OCI-LY7 (cell line): ENCODE data around the gene SF3B5. TPM values are rescaled to one million over a fixed set of nuclear protein-coding genes. Genes with fewer than 3 reads are reported as not detected.

ENCODE experiments used
- Bru-seq: library from RNA; stranded (reverse); fragments of 400-500 nt; gene quantifications from one replicate; lab custom pipeline; 2021; lab: Mats Ljungman, UMichigan
- BruChase-seq, 2 experiments: library from RNA; stranded (reverse); fragments of 400-500 nt; gene quantifications; one replicate each; lab custom pipeline; 2021; lab: Mats Ljungman, UMichigan
- BruUV-seq: library from RNA; stranded (reverse); fragments of 400-500 nt; replicated peaks from 2 replicates; lab custom pipeline; 2021; lab: Mats Ljungman, UMichigan
- CTCF ChIA-PET: fragments of 300-600 bp; sonication (Branson Sonifier 250); formaldehyde crosslinking; loops from one replicate; lab custom pipeline; 2022; ENCODE audit warnings: antibody characterized with exemption; ENCODE audit not compliant: unreplicated experiment; lab: Charles Lee
- POLR2A ChIA-PET: fragments of 300-600 bp; sonication (Branson Sonifier 250); formaldehyde crosslinking; loops from one replicate; lab custom pipeline; 2022; ENCODE audit warnings: antibody characterized with exemption; lab: Charles Lee
- DNase-seq: peaks from one replicate; pipeline ENCODE4 v3.0.0-alpha.2; 2015; ENCODE audit warnings: low spot score
- H2AFZ ChIP-seq: fragments of 200-600 bp; sonication (generic), shearing (Covaris generic); 2 replicates; pipeline ENCODE4 v1.6.1; 2014; ENCODE audit warnings: mild to moderate bottlenecking, antibody characterized with exemption, low read length, moderate library complexity
- H3K27ac ChIP-seq: fragments of 200-600 bp; sonication (generic); 2 replicates; pipeline ENCODE4 v1.5.1; 2014; ENCODE audit warnings: mixed run types, low read depth, mild to moderate bottlenecking, moderate library complexity, low read length, inconsistent platforms; ENCODE audit not compliant: poor library complexity, severe bottlenecking
- H3K36me3 ChIP-seq: fragments of 200-600 bp; sonication (generic); 2 replicates; pipeline ENCODE4 v1.6.1; 2014; ENCODE audit warnings: mild to moderate bottlenecking, antibody characterized with exemption, low read length, moderate library complexity, mixed read lengths; ENCODE audit not compliant: insufficient read depth
- H3K4me1 ChIP-seq: fragments of 200-600 bp; sonication (generic); 2 replicates; pipeline ENCODE4 v1.5.1; 2014; ENCODE audit warnings: mild to moderate bottlenecking, low read length; ENCODE audit not compliant: insufficient read depth, poor library complexity, severe bottlenecking
- H3K4me2 ChIP-seq: fragments of 200-600 bp; sonication (generic); 2 replicates; pipeline ENCODE4 v1.6.1; 2014; ENCODE audit warnings: mild to moderate bottlenecking, low read length
- H3K4me3 ChIP-seq: fragments of 200-600 bp; sonication (generic); 2 replicates; pipeline ENCODE4 v1.5.1; 2014; ENCODE audit warnings: mild to moderate bottlenecking, low read depth, low read length; ENCODE audit not compliant: poor library complexity, severe bottlenecking
- H3K79me2 ChIP-seq: fragments of 200-600 bp; sonication (generic); 2 replicates; pipeline ENCODE4 v1.6.1; 2016; ENCODE audit warnings: low read depth, mild to moderate bottlenecking, low read length, moderate library complexity, mixed read lengths; ENCODE audit not compliant: insufficient read depth
- H3K9me2 ChIP-seq: fragments of 200-600 bp; sonication (generic); 2 replicates; pipeline ENCODE4 v1.6.1; 2016; ENCODE audit warnings: mild to moderate bottlenecking, low read length, mixed read lengths; ENCODE audit not compliant: insufficient read depth
- H3K9me3 ChIP-seq: fragments of 200-600 bp; sonication (generic); 2 replicates; pipeline ENCODE4 v1.6.1; 2014; ENCODE audit warnings: mild to moderate bottlenecking, mixed run types, low read length, mixed read lengths
- H4K20me1 ChIP-seq: fragments of 200-600 bp; sonication (generic); 2 replicates; pipeline ENCODE4 v1.6.1; 2014; ENCODE audit warnings: mild to moderate bottlenecking, antibody characterized with exemption, low read length, moderate library complexity, mixed read lengths; ENCODE audit not compliant: insufficient read depth
- CTCF ChIP-seq: fragments of 200-600 bp; sonication (generic); conservative IDR thresholded peaks from 2 replicates; pipeline ENCODE4 v1.5.1; 2014; ENCODE audit warnings: mild to moderate bottlenecking, antibody characterized with exemption, low read length, moderate library complexity, mixed read lengths
- EZH2phosphoT487 ChIP-seq: fragments of 200-600 bp; sonication (generic); IDR thresholded peaks from 2 replicates; pipeline ENCODE4 v1.6.1; 2018; ENCODE audit warnings: low read depth, borderline replicate concordance, mild to moderate bottlenecking, mixed run types, antibody characterized with exemption, low read length, moderate library complexity, mixed read lengths
- intact Hi-C: fragments of 100-400 bp; cut with micrococcal nuclease; formaldehyde crosslinking; loops from one replicate; pipeline ENCODE4 v1.10.0; 2022; ENCODE audit not compliant: unreplicated experiment
- long read RNA-seq: library from polyadenylated mRNA; stranded (forward); transcript quantifications from one replicate; pipeline ENCODE4 v2.0.0, GENCODE V29; 2022
- total RNA-seq, 2 experiments: library from RNA; depleted of rRNA in 1 of 2; stranded (reverse); fragments of >200 nt in 1 of 2; shearing (Covaris generic) in 1 of 2; gene quantifications; 2 replicates each; pipeline ENCODE4 v1.2.3, GENCODE V29; 2014 to 2022

Gene SF3B5
- total RNA-seq (2014; rRNA removed; shearing (Covaris generic)) (132 and 187 TPM in 2 replicates), total RNA-seq (2022) (110 and 135 TPM in 2 replicates), Bru-seq, nascent RNA (percentile 94 among the genes with signal in this experiment), BruChase-seq, experiment 1, labeled RNA remaining after a 6-hour chase (percentile 99 among the genes with signal in this experiment), BruChase-seq, experiment 2, labeled RNA remaining after a 2-hour chase (percentile 97 among the genes with signal in this experiment)
- long read RNA-seq, transcript SF3B5-201 (1 exons, 693 nt) = major isoform, 73 of 74 reads
- long read RNA-seq, partial matches to known transcripts = 0 of 74 reads
- long read RNA-seq, other reads (novel, unspliced or antisense) = 1 of 74 reads

DNA sequence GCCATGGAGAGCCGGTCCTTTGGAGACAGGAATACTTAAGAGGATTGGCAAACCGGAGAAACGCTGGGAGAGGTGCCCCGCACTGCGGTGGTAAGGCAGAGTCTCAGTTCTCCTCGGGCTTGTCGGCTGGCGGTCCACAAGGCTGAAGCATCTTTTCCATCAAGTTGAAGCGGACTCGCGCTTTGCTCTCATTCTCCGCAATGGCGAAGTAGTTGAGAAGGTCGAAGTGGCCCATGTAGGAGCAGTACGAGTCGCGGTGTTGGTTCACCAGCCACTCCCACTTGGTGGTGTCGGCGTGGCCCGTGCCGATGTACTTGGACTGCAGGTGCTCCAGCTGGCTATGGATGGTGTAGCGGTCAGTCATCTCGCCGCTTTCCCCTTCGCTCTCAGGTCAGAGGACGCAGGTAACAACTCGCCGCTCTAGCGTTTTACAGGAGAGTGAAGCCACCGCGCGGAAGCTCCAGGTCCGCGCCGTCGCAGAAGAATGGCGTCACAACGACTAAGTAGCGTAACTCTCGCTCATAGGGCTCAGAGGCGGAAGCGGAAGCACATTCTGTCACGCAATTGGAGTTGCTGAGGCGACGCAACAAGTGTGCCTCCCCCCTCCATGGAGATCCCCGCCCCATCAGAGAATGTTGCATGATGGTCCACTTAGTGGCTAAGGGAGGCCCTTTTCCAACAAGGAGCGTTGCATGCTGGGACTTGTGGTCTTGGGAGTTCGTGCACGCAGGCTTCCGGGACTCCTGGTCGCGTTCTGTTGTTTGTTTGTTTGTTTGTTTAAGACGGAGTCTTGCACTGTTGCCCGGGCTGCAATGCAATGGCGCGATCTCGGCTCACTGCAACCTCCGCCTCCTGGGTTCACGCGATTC is at the start of gene SF3B5:
TSS of gene SF3B5 (minus strand) at position 440 of the 869 bp plus-strand sequence. CDS start at position 364, 76 bp downstream.
- H3K4me1 ChIP-seq = peaks cover 22% of the 10 kb centered on the region
- H3K4me3 ChIP-seq = peak within 1 kb of the TSS; percentile 90
- intact Hi-C loops = loop anchor here (1.0 to 5.0 kb wide), 2 partner anchors 31 to 247 kb away; no protein-coding TSS in a partner anchor
- CTCF ChIA-PET = no interaction called here
- peaks cover 4% of the 10 kb centered on the region; the same call in 1 of the 2 replicates for H3K9me3 ChIP-seq
- peaks cover 26% of the 10 kb centered on the region for H3K79me2 ChIP-seq
- H3K36me3 ChIP-seq = peaks cover 20% of the 10 kb centered on the region
- H3K27ac ChIP-seq = peak within 1 kb of the TSS; percentile 30
- H3K9me2 ChIP-seq = 0 out of 2 replicates have a peak, but pooled peaks cover 6% of the 10 kb centered on the region
- DNase-seq = peak; percentile 100
- H3K4me2 ChIP-seq = peak within 1 kb of the TSS; percentile 89
- TF ChIP-seq CTCF = no peak
- no peak for TF ChIP-seq EZH2phosphoT487
- POLR2A ChIA-PET = interaction anchor here (0.6 to 1.1 kb wide), 3 partner anchors 11 to 356 kb away, joined by 3 to 4 read pairs (median 3); no protein-coding TSS in a partner anchor
- BruUV-seq = TSS peak; percentile 94
- H2AFZ ChIP-seq = peak within 1 kb of the TSS; percentile 99
- H4K20me1 ChIP-seq = peaks cover 6% of the 10 kb centered on the region

DNA sequence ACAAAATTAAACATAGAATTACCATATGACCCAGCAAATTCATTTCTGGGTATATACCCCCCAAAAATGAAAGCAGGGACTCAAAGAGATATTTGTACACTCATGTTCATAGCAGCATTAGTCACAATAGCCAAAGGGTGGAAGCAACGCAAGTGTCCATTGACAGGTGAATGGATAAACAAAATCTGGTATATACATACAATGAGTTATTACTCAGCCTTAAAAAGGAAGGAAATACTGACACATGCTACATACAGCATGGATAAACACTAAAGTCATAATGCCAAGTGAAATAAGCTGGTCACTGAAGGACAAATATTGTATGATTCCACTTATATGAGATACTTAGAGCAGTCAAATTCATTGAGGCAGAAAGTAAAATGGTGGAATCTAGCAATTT is 49.6 kb upstream of the SF3B5 start:
- Histone ChIP-seq H4K20me1 (no peaks in the 10 kb centered on the region), H3K9me2 (no peaks in the 10 kb centered on the region), H3K4me2 (no peak overlapping the region), H3K4me3 (no peak overlapping the region), H3K9me3 (no peaks in the 10 kb centered on the region), H3K36me3 (no peaks in the 10 kb centered on the region), H2AFZ (no peak overlapping the region), H3K79me2 (no peaks in the 10 kb centered on the region), H3K27ac (no peak overlapping the region), H3K4me1 (no peaks in the 10 kb centered on the region)
- POLR2A ChIA-PET = no interaction called here
- no peak for TF ChIP-seq CTCF
- TF ChIP-seq EZH2phosphoT487 = no peak
- intact Hi-C loops = loop anchor here (5.0 kb wide), 1 partner anchor 33 kb away; no protein-coding TSS in a partner anchor
- no TSS peak for BruUV-seq
- no peak for DNase-seq
- CTCF ChIA-PET = no interaction called here
